GM18508 (cell line): ENCODE data around the gene MEIOB.
"Not testable (repeated sequence)": the region's sequence is repeated elsewhere in the genome, so short reads cannot be mapped to it uniquely, and the experiment has no call there.

Source experiments
- ATAC-seq: cut with Tn5 transposase; IDR thresholded peaks from one replicate; pipeline ENCODE4 v1.9.1; 2021; ENCODE audit warnings: moderate number of reproducible peaks; ENCODE audit not compliant: insufficient read depth, unreplicated experiment

Gene MEIOB, protein sequence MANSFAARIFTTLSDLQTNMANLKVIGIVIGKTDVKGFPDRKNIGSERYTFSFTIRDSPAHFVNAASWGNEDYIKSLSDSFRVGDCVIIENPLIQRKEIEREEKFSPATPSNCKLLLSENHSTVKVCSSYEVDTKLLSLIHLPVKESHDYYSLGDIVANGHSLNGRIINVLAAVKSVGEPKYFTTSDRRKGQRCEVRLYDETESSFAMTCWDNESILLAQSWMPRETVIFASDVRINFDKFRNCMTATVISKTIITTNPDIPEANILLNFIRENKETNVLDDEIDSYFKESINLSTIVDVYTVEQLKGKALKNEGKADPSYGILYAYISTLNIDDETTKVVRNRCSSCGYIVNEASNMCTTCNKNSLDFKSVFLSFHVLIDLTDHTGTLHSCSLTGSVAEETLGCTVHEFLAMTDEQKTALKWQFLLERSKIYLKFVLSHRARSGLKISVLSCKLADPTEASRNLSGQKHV

DNA sequence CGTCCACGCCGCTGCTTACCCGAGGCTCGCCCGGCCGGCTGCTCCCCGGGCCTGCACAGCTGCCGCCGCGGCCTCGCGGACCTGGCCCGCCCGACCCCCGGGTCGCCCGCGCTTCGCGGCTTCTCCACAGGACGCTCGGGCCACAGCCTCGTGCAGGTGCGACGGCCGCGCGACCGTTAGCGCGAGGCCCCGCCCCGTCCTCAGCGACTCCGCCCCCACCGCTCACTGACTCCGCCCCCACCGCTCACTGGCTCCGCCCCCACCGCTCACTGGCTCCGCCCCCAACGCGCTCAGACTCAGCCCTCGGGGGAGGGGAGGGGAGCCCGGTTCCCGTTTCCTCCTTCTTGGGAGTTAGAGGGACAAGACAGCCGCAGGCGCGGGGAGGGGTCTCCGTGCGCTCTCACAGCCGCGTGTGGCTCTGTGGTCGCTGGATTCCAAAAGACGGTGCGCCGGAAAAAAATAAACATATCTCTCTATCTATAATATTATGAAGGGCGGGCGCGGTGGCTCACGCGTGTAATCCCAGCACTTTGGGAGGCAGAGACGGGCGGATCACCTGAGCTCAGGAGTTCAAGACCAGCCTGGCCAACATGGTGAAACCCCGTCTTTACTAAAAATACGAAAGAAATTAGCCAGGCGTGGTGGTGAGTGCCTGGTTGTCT lies at the start of gene MEIOB:
Gene MEIOB (minus strand): TSS at position 191 of the 662 bp plus-strand sequence. CDS start 3,989 bp downstream, outside the sequence.
- no peak for ATAC-seq

DNA sequence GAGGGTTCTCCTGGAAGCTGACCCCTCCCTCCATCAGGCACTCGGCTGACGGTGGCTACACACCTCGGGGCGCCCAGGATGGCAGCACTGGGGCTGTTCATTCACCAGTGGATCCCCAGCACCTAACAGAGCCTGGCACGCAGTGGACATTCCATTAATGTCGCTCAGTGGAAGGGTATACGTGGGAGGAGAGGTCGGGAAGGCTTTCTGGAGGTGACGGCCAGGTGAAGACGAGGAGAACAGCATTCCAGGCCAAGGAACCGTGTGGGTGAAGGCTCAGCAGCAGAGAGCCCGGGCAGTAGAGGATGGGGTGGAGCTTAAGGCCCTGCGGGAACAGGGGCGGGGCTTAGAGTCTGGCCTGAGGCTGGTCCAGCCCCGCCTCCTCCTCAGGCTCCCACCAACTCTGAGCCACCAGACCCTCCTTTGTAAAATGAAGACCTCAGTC lies 48.8 kb upstream of the MEIOB start:
- ATAC-seq, result no peak

DNA sequence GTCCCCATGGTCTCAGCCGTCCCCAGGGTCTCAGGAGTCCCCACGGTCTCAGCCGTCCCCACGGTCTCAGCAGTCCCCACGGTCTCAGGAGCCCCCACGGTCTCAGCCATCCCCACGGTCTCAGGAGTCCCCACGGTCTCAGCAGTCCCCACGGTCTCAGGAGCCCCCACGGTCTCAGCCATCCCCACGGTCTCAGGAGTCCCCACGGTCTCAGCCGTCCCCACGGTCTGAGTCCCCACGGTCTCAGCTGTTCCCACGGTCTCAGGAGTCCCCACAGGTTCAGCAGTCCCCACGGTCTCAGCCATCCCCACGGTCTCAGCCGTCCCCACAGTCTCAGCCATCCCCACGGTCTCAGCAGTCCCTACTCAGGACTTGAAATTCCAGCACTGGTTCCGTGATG lies 48.2 kb upstream of the MEIOB start:
- not testable (repeated sequence) for ATAC-seq

DNA sequence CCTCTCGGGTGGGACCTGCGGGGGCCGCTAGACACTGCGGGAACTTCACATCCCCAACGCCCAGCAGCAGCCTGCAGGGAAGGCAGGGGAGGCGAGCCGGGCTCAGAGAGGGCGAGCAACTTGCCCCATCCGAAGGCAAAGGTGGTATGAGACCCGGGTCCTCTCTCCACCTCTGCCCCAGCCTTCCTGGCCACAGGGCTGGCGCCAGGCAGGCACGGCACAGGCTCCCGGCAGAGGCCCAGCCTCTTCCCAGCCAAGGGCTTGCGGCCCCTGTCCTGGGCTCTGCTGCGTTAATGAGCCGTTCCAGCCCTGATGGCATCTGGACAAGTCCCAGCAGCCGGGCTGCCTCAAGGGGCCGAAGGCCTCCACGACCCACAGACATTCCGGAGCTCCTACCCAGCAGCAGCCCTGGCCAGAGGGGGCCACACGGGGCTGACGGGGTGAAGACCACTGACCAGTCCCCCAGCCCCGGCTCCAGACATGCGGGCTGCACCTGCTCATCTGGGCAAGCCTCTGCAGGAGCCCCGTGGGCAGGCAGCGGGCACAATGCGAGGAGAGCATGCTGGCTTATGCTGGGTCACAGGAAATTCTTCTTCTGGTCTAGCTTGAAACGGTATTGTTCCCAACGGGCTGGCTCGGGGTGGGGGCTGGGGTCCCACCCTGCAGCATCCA lies 47.5 kb upstream of the MEIOB start:
- ATAC-seq, result no peak

DNA sequence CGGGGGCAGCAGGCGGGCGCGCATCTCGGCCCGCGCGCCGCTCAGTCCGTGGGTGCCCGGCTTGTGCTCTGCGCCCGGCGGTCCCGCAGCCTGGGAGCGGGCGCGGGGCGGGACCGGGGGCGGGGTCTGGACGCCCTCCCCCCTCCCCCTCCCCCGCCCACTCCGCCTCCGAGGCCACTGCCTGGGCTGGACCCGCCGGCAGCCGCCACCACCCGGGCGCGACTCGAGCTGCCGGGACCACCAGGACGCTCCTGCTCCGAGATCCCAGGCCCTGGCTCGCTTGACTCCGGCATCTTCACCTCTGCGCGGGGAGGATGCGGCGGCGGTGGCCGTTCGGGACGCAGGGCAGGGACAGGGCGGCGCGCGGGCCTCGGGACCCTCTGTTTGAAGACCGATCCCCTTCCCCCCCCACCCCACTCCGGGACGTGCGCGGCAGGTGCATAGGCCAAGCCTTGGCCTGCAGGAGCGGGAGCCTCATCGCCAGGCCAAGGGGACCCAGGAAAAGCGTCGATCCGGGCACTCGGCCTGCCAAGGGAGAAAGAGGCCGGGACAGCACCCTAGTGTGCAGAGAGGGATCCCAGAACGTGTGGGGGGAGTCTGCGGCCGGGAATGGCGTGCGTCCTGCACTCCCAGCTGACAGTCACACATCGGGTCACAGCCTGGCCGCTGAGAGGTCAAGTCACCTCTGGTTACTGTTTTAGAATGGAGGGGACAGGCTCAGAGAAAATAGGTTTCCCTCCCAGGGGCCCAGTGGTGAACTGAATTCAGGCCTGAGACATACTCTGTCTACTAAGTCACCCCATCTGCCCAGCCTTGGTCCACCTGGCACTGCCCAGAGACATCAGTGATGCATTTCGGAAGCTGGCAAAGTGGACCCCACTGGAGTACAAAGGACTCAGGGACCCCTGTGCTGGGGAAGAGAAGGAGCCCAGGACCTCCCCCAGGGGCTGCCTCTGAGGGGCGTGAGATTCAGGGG lies 46.7 kb upstream of the MEIOB start, which contains the start of gene HS3ST6:
Gene HS3ST6 (minus strand): TSS at position 65 of the 976 bp plus-strand sequence. CDS start 92 bp downstream, outside the sequence.
- no peak for ATAC-seq

DNA sequence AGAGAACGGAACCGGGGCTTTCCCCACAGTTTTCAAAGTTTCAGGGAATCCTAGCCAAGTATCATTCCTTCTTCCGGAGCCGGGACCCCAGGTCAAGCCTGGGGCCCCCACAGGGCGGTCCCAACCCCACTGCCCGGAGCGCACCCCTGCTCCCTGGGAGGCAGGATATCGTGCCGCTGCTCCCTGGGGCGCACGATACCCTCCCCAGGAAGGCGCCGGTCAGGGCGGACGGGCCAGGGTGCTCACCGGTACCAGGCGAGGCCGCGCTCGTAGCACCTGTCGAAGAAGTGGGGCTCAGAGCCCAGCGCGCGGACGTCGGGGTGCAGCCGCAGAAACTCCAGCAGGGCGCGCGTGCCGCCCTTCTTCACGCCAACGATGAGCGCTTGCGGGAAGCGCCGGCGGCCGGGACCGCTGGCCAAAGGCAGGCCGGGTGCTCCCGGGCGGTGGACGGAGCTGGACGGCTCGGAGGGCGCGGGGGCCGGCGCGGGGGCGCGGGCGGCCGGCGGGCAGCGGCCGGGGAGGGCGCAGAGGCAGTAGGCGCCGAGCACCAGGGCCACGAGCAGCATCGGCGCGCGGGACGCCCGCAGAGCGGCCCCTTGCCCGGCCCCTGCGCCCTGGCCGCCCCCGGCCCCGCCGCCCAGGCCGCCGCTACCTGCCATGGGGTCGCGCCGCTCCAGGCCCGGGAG lies 45.8 kb upstream of the MEIOB start:
- ATAC-seq, result no peak

DNA sequence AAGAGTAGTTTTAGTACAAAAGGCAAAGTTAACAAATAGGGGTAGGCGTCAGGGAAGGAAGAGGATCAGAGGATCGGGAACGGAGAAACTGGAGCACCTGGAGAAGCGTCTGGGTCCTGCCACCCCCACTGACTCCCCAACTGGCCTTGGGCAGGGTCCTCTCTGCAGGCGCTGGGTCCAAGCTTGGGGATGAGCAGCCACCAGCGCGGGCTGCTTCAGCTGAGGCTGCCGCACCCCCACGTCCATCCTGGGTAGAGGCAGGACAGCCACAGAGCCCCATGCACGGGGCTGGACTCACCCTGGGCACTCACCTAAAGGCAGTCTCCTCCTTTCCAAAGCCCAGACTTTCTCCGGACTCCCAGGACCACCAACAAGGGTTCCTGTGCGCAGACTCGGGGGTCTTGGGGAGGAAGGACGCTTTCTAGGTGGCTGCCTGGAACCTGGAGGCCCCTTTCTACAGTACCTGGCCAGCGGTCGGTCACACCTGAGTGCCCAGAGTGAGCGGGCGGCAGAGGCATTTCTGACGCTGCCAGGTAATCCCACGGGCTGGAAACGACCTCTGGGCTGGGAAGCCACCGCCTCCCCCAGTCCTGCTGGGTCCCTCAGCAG lies 45.2 kb upstream of the MEIOB start:
- no peak for ATAC-seq

DNA sequence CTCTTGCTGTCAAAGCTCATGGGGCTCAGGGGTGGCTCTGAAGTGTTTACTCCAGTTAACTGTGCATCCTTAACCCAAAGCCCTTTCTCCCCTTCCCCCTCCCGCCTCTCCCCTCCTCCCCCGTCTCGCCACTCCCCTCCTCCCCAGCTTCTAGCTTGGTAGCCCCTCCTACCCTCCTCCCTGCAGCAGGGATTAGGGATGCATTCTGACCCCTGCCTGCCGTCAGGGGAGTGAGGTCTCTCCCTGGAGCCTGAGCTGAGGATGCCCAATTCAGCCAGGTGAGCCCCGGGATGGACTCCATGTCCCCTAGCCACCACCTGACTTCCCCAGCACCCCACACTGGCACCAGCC lies 44.7 kb upstream of the MEIOB start:
- ATAC-seq, result no peak

DNA sequence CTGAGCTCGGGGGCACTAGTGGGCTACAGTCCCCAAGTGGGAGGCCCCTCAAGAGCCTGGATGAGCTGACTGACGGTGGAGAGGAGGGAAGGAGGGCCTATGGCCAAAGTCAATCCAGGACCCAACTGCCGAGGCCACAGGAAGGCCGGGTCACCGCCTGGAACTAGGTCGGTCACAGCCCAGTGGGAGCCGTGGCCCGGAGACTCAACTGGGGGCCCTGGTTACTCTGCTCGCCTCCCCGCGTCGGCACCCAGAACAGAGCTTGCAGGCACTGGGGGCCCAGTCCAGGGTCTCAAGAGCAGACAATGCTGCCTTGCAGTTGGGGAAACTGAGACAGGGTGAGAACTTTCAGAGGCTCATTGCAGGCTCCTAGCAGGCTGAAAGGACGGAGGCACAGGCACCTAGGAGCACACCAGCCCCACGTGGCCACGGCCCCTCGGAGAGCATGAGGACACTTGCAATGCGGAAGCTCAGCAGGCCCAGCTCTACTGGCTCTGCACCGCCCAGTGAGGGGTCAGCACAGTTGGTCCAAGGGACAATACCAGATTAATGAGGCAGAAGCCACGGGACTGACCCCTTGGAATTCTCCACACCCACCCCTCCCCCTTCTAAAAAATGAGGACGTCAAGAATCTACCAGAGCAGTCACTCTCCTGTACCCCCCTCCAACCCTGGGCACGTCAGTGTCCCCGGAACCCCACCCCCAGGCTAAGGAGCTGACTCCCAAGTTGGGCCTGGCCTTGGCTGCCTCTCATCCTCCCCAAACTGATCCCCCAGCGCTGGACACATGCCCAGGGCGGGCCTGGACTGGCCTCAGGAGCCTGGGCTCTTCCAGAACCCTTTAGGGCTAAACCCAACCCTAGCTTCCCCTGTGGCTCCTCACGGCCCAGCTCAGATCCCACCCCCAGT lies 44.0 kb upstream of the MEIOB start:
- no peak for ATAC-seq

DNA sequence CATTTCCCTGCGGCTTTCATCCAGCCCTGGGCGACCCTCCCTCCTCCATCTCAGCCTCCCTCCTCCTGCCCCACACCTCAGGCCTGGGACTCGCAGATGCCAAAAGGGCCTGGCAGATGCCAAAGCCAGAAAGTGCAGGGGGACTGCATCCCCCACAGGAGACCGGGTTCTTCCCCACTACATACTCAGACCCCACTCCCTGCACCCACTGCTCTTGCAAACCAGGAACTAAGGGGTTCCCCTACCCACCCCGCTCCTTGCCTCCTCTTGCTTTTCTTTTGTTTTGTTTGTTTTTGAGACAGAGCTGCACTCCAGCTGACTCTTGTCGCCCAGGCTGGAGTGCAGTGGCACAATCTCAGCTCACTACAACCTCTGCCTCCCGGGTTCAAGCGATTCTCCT lies 43.0 kb upstream of the MEIOB start:
- ATAC-seq, result no peak

DNA sequence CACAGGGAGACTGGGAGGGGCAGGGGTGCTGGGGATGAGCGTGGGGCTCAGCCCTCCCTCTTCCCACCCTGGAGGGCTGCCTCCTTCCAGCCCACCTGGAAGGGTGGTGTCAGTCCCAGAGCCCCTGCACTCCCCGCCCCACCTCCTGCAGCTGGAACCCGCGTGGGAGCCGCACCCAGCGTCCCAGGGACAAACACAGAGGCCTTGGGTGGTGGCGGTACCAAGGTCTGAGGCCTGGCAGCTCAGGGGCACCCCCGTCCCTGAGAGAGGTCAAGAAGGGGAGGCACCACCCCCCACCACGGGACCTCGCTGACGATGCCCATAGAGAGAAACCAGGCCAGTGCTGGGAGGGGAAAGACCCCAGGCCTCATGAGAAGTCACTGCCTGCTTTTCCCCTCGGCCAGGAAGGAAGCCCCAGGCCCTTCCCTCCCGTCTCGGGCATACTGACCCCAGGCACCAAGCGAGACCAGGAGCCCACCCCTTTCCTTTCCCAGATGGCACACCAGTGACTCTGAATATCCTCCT lies 42.2 kb upstream of the MEIOB start:
- no peak for ATAC-seq

DNA sequence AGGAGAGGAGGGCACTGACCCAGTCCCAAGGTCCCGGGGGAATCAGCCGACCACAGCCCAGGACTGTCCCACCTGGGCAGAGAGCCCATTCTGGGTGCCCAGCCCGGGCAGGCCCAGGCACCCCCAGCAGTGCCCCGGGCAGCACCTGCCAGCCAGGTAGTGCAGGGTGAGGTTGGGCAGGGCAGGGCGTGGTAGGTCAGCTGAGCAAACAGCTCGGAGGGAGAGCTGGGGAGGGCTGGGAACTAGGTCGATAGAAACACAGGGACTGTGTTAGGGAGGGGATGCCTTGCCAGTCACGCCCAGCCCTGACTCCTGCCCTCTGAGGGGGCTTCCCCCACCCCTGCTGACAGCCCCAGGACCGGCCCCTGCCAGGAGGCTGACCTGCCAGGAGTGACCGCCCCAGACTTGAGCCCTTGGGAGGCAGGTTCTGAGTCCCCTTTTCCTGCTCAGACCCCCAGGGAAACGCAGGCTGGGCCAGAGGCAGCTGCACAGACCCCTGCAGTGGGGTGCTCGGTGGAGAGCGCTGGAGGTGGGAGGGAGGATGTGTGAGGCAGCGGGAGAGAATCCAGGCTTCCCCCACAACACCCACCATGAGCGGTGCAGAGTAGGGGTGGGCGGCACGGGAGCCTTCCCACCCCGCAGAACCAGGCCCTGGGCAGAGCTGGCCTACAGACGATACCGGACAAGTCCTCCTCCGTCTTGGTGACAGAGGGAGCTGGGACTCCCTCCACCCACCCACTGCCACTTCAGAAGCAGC lies 41.5 kb upstream of the MEIOB start:
- no peak for ATAC-seq

DNA sequence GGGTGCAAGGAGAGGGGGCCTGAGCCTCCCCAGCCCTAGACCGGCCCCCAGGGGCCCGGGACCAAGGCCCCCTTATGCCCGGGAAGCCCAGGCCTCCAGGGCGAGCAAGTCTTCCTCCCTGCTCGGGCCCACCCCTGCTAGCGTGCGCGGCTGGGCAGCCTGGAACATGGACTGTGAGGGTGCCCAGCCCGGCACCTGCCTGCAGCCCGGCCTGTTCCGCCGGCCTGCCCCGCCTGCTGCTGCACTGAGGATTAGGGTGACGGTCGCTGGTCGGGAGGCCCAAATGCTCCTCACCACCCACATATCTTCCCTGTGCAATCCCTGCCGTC lies 40.2 kb upstream of the MEIOB start:
- ATAC-seq, result no peak

DNA sequence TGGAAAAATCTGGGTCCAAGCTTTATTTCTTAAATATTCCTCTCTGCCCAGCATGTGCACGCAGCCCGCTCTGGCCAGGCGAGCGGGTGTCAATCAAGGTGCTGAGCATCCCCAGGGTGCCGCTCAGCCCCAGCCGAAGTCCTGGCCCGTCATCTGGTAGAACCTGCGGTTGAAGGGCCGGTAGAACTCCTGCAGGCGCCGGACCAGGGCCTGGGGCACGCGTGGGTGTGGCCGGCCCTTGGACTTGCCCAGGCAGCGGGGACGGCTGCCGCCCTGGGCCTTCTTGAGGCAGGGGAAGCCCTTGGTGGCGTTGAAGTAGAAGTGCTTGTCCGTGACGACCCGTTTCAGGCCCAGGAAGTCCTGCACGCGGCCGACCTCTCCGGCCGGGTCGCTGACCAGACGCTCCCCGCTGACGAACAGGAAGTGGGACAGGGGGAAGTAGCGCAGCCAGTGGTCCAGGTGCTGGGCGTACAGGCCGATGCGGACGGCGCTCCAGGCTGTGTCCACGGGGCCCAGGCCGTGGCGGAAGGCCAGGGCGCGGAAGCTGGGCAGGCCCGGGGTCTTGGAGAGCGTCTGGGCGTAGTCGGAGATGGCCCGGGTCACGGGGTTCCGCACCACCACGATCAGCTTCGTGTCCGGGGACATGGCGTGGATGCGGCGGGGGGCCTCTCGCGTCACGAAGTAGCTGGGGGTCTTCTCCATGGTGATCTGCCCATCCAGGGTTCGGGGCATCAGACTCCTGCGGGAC lies 39.7 kb upstream of the MEIOB start:
- no peak for ATAC-seq

DNA sequence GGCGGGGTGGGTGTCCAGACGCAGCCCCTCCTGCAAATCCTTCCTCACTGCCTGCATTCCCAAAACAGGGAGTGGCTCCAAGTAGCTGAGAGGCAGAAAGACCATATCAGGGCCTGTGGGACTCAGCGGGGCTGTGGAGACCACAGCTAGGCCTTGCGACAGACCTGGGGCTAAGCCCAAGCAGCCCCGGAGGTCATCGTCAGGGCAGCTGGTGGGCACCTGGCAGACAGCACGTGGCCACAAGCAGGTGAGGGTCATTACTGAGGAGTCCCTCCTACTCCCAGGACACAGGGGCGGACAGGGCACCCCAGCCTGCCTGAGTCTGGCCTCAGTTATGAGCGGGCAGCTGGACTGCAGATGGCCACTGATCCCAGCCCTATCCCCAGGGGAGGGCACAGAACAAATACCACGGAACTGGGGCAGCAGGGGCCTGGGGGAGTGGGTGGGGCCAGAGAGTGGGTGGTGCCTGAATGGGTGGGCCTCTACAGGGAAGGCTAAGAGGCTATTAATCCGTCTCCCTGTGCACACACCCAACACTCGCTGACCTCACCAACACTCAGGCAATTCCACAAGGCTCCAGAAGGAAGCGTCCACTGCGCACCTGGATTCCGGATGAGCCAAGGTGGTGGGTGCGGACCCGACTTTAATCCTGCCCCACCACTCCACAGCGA lies 37.7 kb upstream of the MEIOB start:
- ATAC-seq, result no peak

DNA sequence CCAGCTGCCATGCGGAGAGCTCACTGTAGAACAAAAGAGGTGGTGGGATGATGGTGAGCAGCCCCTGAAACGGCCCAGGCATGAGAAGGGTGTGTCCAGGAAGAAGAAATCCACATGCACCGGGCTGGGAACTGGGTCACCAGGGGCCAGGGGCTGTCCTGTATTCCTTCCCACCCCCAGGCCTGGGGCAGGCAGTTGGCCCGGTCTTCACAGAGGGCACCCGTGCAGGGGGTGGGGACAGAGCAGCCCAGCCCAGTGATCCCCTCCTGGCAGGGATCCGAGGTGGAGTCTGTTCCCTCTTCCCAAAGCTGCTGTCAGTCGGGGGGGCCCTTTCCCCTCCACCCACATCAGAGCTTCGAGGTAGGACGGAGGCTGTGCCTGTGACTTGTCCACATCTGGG lies 37.0 kb upstream of the MEIOB start:
- ATAC-seq, result no peak
